Type B pancreatic cell (in vitro differentiated cells): Measurements from ENCODE around the gene LIMS1. TPM values are rescaled to one million over a fixed set of nuclear protein-coding genes. Genes with fewer than 3 reads are reported as not detected.

ENCODE experiments used
- DNase-seq: peaks from one replicate; pipeline ENCODE4 v3.0.0; 2021; ENCODE audit warnings: mixed read lengths; ENCODE audit not compliant: unreplicated experiment; ENCODE audit errors: extremely low spot score
- H3K27ac Mint-ChIP-seq: 2 replicates; pipeline ENCODE4 v1.8.0; 2021; ENCODE audit warnings: mild to moderate bottlenecking, mixed read lengths
- H3K27me3 Mint-ChIP-seq: 2 replicates; pipeline ENCODE4 v1.8.0; 2021; ENCODE audit warnings: mixed read lengths
- H3K36me3 Mint-ChIP-seq: 2 replicates; pipeline ENCODE4 v1.8.0; 2021; ENCODE audit warnings: mixed read lengths
- H3K4me1 Mint-ChIP-seq: one replicate; pipeline ENCODE4 v1.8.0; 2021; ENCODE audit warnings: mixed read lengths; ENCODE audit not compliant: unreplicated experiment
- H3K4me3 Mint-ChIP-seq: 2 replicates; pipeline ENCODE4 v1.8.0; 2021; ENCODE audit warnings: mild to moderate bottlenecking, mixed read lengths
- H3K9me3 Mint-ChIP-seq: 2 replicates; pipeline ENCODE4 v1.8.0; 2021; ENCODE audit warnings: mixed read lengths
- CTCF ChIP-seq: fragments of 200-600 bp; sonication (generic); conservative IDR thresholded peaks from 2 replicates; pipeline ENCODE4 v1.5.0; 2021; ENCODE audit warnings: antibody characterized with exemption, mild to moderate bottlenecking
- total RNA-seq: library from RNA; stranded (reverse); gene quantifications from 2 replicates; pipeline ENCODE4 v1.2.1, GENCODE V29; 2021; ENCODE audit warnings: low replicate concordance

LIMS1 gene
- total RNA-seq, 1 donor from 2014 or later = 43.5 TPM

GRCh38 chr2:108536911-108537310 is 2.6 kb downstream of the LIMS1 start:
- no peak for TF ChIP-seq CTCF
- H3K4me3 Mint-ChIP-seq = peak overlapping the region; percentile 67
- peaks cover 56% of the 10 kb centered on the region for H3K4me1 Mint-ChIP-seq
- DNase-seq = no peak
- no peak overlapping the region for H3K27ac Mint-ChIP-seq
- no peaks in the 10 kb centered on the region for H3K27me3 Mint-ChIP-seq
- no peaks in the 10 kb centered on the region for H3K9me3 Mint-ChIP-seq
- H3K36me3 Mint-ChIP-seq = peaks cover 7% of the 10 kb centered on the region

GRCh38 chr2:108538000-108538625 is 3.8 kb downstream of the LIMS1 start:
- Mint-ChIP-seq H3K9me3 (no peaks in the 10 kb centered on the region), H3K36me3 (peaks cover 15% of the 10 kb centered on the region), H3K27me3 (no peaks in the 10 kb centered on the region), H3K27ac (peak overlapping the region; percentile 22), H3K4me1 (peaks cover 62% of the 10 kb centered on the region), H3K4me3 (peak overlapping the region; percentile 67)
- no peak for TF ChIP-seq CTCF
- DNase-seq = no peak

DNA sequence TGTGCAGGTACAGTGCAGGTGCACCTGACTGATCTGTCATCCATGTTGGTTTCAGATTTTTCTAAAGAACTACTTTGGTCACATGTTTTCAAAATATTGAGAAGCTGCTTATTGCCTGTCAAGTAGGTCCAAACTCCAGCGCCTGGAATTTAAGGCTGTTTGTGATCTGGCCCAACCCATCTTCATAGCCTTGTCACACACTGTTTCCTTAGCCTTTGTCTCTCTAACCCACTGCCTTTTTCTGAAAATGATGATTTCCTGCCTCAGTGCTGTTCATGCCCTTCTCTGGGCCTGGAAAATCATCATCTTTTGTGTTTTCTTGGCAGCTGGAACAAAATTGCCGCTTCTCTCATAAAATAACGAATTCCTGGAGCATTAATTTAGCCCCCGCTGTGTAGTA is 7.2 kb downstream of the LIMS1 start:
- H3K36me3 Mint-ChIP-seq = peaks cover 24% of the 10 kb centered on the region
- no peak overlapping the region for H3K4me3 Mint-ChIP-seq
- H3K27ac Mint-ChIP-seq = no peak overlapping the region
- H3K9me3 Mint-ChIP-seq = no peaks in the 10 kb centered on the region
- no peaks in the 10 kb centered on the region for H3K27me3 Mint-ChIP-seq
- H3K4me1 Mint-ChIP-seq = peaks cover 49% of the 10 kb centered on the region
- TF ChIP-seq CTCF = no peak
- DNase-seq = no peak

- DNase-seq = no peak
- peaks cover 24% of the 10 kb centered on the region for H3K36me3 Mint-ChIP-seq
- no peak for TF ChIP-seq CTCF
- H3K4me1 Mint-ChIP-seq = peaks cover 48% of the 10 kb centered on the region
- H3K9me3 Mint-ChIP-seq = no peaks in the 10 kb centered on the region
- H3K4me3 Mint-ChIP-seq = no peak overlapping the region
- H3K27ac Mint-ChIP-seq = no peak overlapping the region
- H3K27me3 Mint-ChIP-seq = no peaks in the 10 kb centered on the region
Measured at GRCh38 chr2:108542071-108542470, 7.8 kb downstream of the LIMS1 start.

GRCh38 chr2:108547606-108548005 is 13.3 kb downstream of the LIMS1 start:
- peaks cover 12% of the 10 kb centered on the region for H3K36me3 Mint-ChIP-seq
- H3K27ac Mint-ChIP-seq = no peak overlapping the region
- no peak for TF ChIP-seq CTCF
- no peaks in the 10 kb centered on the region for H3K27me3 Mint-ChIP-seq
- no peaks in the 10 kb centered on the region for H3K9me3 Mint-ChIP-seq
- no peak for DNase-seq
- H3K4me1 Mint-ChIP-seq = peaks cover 19% of the 10 kb centered on the region
- H3K4me3 Mint-ChIP-seq = no peak overlapping the region
